HUES48 (cell line): ENCODE data around the gene TBC1D22B.
"Not testable (repeated sequence)": the region's sequence is repeated elsewhere in the genome, so short reads cannot be mapped to it uniquely, and the experiment has no call there.

Source experiments
- H3K27ac ChIP-seq: one replicate; pipeline ENCODE4 v1.7.0; 2013; ENCODE audit warnings: low read depth, low read length, inconsistent platforms
- H3K27me3 ChIP-seq: 2 replicates; pipeline ENCODE4 v1.6.1; 2013; ENCODE audit warnings: mild to moderate bottlenecking, low read length; ENCODE audit not compliant: control insufficient read depth, insufficient read depth
- H3K36me3 ChIP-seq: 2 replicates; pipeline ENCODE4 v1.6.1; 2013; ENCODE audit warnings: low read length; ENCODE audit not compliant: control insufficient read depth, insufficient read depth
- H3K4me1 ChIP-seq: 2 replicates; pipeline ENCODE4 v1.6.1; 2013; ENCODE audit warnings: mild to moderate bottlenecking, low read length; ENCODE audit not compliant: control insufficient read depth, insufficient read depth
- H3K4me3 ChIP-seq: 2 replicates; pipeline ENCODE4 v1.5.1; 2013; ENCODE audit warnings: mild to moderate bottlenecking, low read depth, low read length
- H3K9ac ChIP-seq: 2 replicates; pipeline ENCODE4 v1.6.1; 2013; ENCODE audit warnings: mild to moderate bottlenecking, low read depth, low read length, moderate library complexity
- H3K9me3 ChIP-seq: 2 replicates; pipeline ENCODE4 v1.6.1; 2013; ENCODE audit warnings: low read length; ENCODE audit not compliant: control insufficient read depth, insufficient read depth

Gene TBC1D22B

DNA sequence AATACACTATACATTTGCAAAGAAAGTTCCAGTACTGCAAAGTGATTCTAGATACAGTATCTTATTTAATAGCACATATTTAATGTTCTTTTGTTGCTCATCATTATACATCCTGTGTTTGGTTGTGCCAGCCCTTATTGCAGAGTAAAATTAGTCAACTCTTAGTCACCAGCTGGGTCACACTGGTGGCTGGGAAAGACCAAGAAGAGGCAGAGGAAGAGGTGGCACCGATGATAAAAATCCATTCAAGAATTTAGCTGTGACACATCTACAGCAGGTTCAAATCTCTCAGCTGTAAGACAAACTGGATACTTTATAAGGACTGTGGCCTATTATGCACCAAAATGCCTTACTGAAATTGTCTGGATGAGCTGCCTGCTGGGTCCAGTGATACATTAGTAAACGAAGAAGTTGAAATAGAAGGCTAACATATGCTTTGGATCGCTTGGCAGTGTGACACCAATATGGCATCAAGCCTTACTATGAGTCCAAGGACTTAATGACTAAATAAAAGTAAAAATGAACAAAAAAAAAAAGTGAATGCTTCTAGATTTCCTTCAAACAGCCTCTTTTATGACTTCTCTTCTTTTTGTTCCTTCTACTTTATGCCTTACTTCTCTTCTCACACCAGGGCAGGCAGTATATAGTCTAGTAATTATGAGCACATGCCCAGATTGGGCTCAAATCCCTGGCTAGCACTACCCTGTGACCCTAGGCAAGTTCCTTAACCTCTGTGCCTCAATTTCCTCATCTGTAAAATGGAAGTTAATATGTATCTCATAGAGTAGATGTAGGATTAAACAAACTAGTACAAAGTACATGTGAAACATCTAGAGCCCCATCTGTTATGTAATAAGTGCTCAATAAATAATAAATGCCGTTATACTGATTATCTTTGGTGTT lies 66.8 kb downstream of the TBC1D22B start:
- H3K27me3 ChIP-seq, result no peaks in the 10 kb centered on the region
- peaks cover 37% of the 10 kb centered on the region for H3K36me3 ChIP-seq
- H3K9me3 ChIP-seq, result no peaks in the 10 kb centered on the region
- no peak overlapping the region for H3K9ac ChIP-seq
- no peaks in the 10 kb centered on the region for H3K4me1 ChIP-seq
- no peak overlapping the region for H3K27ac ChIP-seq
- no peak overlapping the region for H3K4me3 ChIP-seq

DNA sequence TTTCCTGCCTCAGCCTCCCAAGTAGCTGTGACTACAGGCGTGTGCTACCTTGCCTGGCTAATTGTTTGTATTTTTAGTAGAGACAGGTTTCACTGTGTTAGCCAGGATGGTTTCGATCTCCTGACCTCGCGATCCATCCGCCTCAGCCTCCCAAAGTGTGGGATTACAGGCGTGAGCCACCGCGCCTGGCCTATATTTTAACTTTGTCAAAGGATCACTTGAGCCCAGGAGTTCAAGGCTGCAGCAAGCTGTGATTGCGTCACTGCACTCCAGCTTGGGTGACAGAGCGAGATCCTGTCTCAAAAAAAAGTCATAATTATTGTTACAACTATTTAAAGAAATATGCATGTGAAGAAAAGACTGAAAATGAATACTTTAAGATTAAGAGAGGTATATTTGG lies 72.8 kb downstream of the TBC1D22B start:
- H3K4me1 ChIP-seq, H3K4me3 ChIP-seq, H3K9ac ChIP-seq, H3K27ac ChIP-seq, H3K9me3 ChIP-seq, H3K27me3 ChIP-seq: not testable (repeated sequence)
- H3K36me3 ChIP-seq, result peaks cover 34% of the 10 kb centered on the region

DNA sequence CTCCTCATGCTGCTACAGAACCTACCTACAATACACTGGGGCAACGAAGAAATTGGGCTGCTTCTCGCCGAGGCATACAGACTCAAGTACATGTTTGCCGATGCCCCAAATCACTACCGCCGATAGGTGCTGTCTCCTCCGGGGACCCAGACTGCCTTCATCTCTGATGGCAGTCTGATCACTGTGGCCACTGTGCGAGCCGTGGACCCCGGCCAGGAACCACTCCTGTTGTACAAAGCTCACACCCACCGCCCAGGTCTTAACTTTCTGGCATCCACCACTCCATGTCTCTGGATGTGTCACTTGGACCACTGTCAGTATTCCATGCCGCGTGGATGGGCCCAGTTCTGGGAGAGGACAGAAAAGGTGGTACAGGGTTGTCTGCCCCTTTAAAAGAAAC lies 73.5 kb downstream of the TBC1D22B start:
- no peak overlapping the region for H3K9ac ChIP-seq
- H3K36me3 ChIP-seq, result peaks cover 34% of the 10 kb centered on the region
- no peak overlapping the region for H3K27ac ChIP-seq
- no peaks in the 10 kb centered on the region for H3K27me3 ChIP-seq
- H3K4me1 ChIP-seq, result no peaks in the 10 kb centered on the region
- no peak overlapping the region for H3K4me3 ChIP-seq
- H3K9me3 ChIP-seq, result no peaks in the 10 kb centered on the region

DNA sequence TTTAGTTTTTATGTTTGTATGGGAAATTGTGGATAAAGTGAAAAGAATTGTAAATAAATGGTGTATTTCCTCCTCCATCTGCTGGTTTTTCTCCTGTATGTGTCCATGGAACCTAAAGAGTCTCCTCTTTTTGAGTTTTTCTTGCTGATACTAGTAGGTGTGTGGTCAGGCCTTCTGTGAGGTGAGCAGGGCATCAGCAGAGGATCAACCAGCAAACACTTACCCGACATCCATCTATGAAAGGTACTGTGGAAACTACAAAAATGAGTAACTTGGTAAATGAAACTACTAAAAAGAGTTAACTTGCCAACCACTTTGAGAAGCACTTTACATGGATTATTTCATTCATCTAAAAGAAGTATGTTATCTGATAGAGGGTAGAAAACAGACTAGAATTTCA lies 75.3 kb downstream of the TBC1D22B start:
- Histone ChIP-seq H3K27me3 (no peaks in the 10 kb centered on the region), H3K9ac (no peak overlapping the region), H3K27ac (no peak overlapping the region), H3K9me3 (no peaks in the 10 kb centered on the region), H3K4me3 (no peak overlapping the region), H3K36me3 (peaks cover 34% of the 10 kb centered on the region), H3K4me1 (no peaks in the 10 kb centered on the region)

DNA sequence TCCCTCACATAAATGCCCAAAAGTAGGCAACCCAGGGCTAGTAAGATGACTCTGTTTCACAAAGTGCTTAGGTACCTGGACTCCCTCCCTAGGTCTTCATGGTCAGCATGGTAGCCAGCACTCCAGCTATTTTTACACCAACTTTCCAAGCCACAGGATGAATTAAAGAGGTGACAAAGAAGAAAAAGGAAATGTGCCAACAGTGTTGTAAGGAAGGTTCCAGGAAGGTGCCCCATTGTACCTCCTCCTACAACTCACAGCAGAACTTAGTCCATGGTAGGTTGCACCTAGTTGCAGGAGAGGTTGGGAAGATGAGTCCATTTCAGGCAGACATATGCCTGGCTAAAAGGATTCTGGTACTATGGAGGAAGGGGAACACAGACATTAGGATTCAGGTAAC lies 76.5 kb downstream of the TBC1D22B start:
- Histone ChIP-seq H3K36me3 (peaks cover 33% of the 10 kb centered on the region), H3K9ac (no peak overlapping the region), H3K27ac (no peak overlapping the region)

DNA sequence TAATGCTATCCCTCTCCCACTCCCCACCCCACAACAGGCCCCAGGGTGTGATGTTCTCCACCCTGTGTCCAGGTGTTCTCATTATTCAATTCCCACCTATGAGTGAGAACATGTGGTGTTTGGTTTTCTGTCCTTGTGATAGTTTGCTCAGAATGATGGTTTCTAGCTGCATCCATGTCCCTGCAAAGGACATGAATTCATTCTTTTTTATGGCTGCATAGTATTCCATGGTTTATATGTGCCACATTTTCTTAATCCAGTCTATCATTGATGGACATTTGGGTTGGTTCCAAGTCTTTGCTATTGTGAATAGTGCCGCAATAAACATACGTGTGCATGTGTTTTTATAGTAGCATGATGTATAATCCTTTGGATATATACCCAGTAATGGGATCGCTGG lies 80.7 kb downstream of the TBC1D22B start:
- not testable (repeated sequence) for H3K4me3 ChIP-seq, H3K27me3 ChIP-seq, H3K9me3 ChIP-seq, H3K4me1 ChIP-seq, H3K27ac ChIP-seq, H3K36me3 ChIP-seq, H3K9ac ChIP-seq

More for the DNA sequence above, 76.5 kb downstream of the TBC1D22B start:
- Histone ChIP-seq H3K9me3 (no peaks in the 10 kb centered on the region), H3K27me3 (no peaks in the 10 kb centered on the region), H3K4me1 (no peaks in the 10 kb centered on the region), H3K4me3 (no peak overlapping the region)

DNA sequence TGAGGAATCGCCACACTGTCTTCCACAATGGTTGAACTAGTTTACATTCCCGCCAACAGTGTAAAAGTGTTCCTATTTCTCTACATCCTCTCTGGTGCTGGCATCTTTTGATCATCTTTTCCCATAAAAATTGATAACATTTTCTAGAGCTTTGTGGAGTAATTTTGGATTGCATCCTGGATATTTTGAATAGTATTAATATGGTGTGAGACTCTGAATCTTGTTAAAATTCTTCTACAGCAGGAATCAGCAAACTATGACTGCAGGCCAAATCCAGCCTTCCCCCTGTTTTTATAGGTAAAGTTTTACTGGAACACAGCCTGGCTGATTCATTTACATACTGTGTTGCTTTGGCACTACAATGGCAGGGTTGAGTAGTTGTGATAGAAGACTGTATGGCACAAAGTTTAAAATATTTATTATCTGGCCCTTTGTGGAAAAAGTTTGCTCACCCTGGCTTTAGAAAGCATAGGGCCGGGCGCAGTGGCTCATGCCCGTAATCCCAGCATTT lies 81.2 kb downstream of the TBC1D22B start:
- H3K27me3 ChIP-seq, result no peaks in the 10 kb centered on the region
- no peak overlapping the region for H3K9ac ChIP-seq
- H3K27ac ChIP-seq, result no peak overlapping the region
- H3K4me3 ChIP-seq, result no peak overlapping the region
- no peaks in the 10 kb centered on the region for H3K4me1 ChIP-seq
- no peaks in the 10 kb centered on the region for H3K36me3 ChIP-seq
- H3K9me3 ChIP-seq, result no peaks in the 10 kb centered on the region

DNA sequence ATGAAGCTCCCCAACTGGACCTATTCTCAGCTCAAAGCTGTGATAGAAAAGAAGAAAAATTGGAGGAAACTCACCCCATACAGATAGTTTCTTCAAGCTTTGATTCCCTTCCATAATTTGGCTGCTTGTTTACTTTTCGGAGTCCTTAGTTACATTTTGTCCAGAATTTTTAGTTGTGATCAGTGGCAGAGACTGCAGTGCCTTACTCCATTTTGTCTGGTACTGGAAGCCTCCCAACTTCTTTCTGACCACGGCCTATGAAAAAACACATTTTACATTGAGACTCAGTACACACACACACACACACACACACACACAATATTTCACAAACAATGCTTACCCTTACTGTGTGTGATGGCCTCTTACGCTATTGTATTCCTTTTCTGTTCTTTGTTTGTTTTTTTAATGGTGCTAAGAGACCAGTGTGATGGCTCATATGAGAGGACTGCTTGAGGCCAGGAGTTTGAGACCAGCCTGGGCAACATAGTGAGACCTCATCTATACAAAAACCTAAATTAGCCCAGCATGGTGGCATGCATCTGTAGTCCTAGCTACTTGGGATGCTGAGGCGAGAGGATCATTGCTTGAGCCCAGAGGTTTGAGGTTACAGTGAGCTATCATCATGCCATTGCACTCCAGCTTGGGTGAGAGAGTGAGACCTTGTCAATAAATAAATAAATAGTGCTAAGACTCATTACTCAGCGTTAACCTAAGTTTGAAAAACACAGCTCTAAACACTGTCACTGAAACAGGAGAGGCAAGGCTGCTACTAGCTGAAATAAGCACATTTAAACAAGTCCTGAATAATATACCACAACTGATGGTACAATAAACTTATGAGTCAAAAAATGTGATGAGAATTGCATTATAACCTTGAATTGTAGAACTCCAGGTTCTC lies 82.4 kb downstream of the TBC1D22B start:
- Histone ChIP-seq H3K4me1 (no peaks in the 10 kb centered on the region), H3K9ac (no peak overlapping the region), H3K4me3 (no peak overlapping the region), H3K36me3 (no peaks in the 10 kb centered on the region), H3K27ac (no peak overlapping the region), H3K9me3 (no peaks in the 10 kb centered on the region), H3K27me3 (no peaks in the 10 kb centered on the region)

DNA sequence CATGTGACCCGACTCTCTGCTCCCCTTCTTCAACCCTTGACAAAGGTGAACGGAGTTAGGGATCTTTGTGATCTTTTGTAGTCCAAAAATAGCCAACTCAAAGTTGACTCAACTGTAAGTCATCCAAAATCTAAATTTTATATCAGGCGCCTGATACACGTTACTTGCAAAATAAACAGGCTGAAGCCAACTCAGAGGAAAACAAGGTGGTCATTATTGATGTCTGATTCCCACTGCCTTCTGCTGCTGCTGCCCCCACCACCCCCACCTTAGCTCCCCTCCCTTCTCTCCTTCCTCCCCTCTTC lies 83.0 kb downstream of the TBC1D22B start:
- no peaks in the 10 kb centered on the region for H3K27me3 ChIP-seq
- H3K9me3 ChIP-seq, result no peaks in the 10 kb centered on the region
- no peaks in the 10 kb centered on the region for H3K4me1 ChIP-seq
- H3K36me3 ChIP-seq, result no peaks in the 10 kb centered on the region
- no peak overlapping the region for H3K4me3 ChIP-seq
- H3K9ac ChIP-seq, result no peak overlapping the region
- H3K27ac ChIP-seq, result no peak overlapping the region

DNA sequence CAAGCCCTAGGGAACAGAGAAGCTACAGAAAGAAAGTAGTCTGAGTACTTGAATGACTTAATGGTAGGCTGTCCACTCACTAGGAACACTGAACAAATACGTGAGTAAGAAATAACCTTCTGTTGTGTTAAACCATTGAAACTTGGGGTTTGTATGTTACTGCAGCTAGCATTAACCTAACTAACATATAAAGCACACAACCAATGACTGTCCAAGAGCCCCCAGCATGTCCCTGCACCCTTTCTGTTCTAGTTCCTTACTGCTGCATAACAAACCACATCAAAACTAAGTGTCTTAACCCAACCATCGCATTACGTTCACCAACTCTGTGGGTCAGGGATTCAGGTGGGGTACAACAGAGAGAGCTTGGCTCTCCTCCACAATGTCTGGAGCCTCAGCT lies 85.7 kb downstream of the TBC1D22B start:
- H3K36me3 ChIP-seq, result no peaks in the 10 kb centered on the region
- no peak overlapping the region for H3K27ac ChIP-seq
- no peak overlapping the region for H3K9ac ChIP-seq
- no peak overlapping the region for H3K4me3 ChIP-seq
- H3K27me3 ChIP-seq, result no peaks in the 10 kb centered on the region
- no peaks in the 10 kb centered on the region for H3K9me3 ChIP-seq
- H3K4me1 ChIP-seq, result peaks cover 4% of the 10 kb centered on the region; the same call in 1 of the 2 replicates

DNA sequence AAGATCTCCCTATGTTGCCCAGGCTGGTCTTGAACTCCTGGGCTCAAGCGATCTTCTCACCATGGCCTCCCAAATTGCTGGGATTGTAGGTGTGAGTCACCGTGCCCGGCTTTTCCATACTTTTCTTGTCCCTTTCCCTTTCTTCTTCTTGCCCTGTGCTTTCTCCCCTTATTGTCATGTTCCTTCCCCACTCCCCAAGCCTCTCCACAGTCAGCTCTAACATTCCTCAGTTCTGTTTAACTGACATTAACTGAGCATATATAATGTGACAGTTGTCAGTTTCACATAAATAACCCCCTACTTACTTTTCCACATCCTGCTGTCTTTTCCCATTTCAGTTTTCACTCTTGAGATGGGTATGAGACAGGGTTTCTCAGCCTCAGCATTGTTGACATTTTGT lies 86.7 kb downstream of the TBC1D22B start:
- H3K27me3 ChIP-seq, result no peaks in the 10 kb centered on the region
- no peaks in the 10 kb centered on the region for H3K36me3 ChIP-seq
- no peak overlapping the region for H3K4me3 ChIP-seq
- H3K4me1 ChIP-seq, result peaks cover 4% of the 10 kb centered on the region; the same call in 1 of the 2 replicates
- H3K9ac ChIP-seq, result no peak overlapping the region
- no peak overlapping the region for H3K27ac ChIP-seq
- no peaks in the 10 kb centered on the region for H3K9me3 ChIP-seq
